CD14-positive monocyte (primary cell): Measurements from ENCODE around the gene C16orf82. TPM values are rescaled to one million over a fixed set of nuclear protein-coding genes. Genes with fewer than 3 reads are reported as not detected.
A peak's percentile ranks its signal among the peaks of the same experiment; 100 is the strongest.

Experiments used
- DNase-seq, 3 donors: peaks; one replicate each; pipeline ENCODE4 v3.0.0-alpha.2; 2011 to 2022
- H2AFZ ChIP-seq: 2 replicates; pipeline ENCODE4 v1.6.0; 2012; ENCODE audit warnings: mild to moderate bottlenecking, low read depth, low read length, inconsistent platforms; ENCODE audit not compliant: insufficient read depth, poor library complexity, severe bottlenecking
- H3K27ac ChIP-seq, 2 donors: 1 replicate in 1 of 2; 2 replicates in 1 of 2; pipeline ENCODE4 v1.5.1; 2012 to 2013; ENCODE audit warnings: low read length in 2 of 2, control low read depth in 1 of 2, inconsistent platforms in 1 of 2, low read depth in 1 of 2, mild to moderate bottlenecking in 1 of 2
- H3K27me3 ChIP-seq, 2 donors: one replicate each; pipeline versions ENCODE4 v1.6.0 to v1.6.1; 2011 to 2013; ENCODE audit warnings: low read length in 2 of 2; ENCODE audit not compliant: control insufficient read depth in 2 of 2, insufficient read depth in 2 of 2
- H3K36me3 ChIP-seq, 2 donors: replicated peaks in 1 of 2; 1 replicate in 1 of 2; 2 replicates in 1 of 2; pipeline versions ENCODE4 v1.5.1 to v1.6.1; 2012 to 2013; ENCODE audit warnings: low read length in 2 of 2, control low read depth in 1 of 2, inconsistent platforms in 1 of 2, mild to moderate bottlenecking in 1 of 2; ENCODE audit not compliant: insufficient read depth in 2 of 2, control insufficient read depth in 1 of 2
- H3K4me1 ChIP-seq, 2 donors: 1 replicate in 1 of 2; 2 replicates in 1 of 2; pipeline versions ENCODE4 v1.5.1 to v1.6.1; 2012 to 2013; ENCODE audit warnings: low read length in 2 of 2, control low read depth in 1 of 2, inconsistent platforms in 1 of 2, mild to moderate bottlenecking in 1 of 2, moderate library complexity in 1 of 2; ENCODE audit not compliant: insufficient read depth in 2 of 2, control insufficient read depth in 1 of 2
- H3K4me2 ChIP-seq: replicated peaks from 2 replicates; pipeline ENCODE3; 2012; ENCODE audit warnings: low read length, moderate library complexity, mild to moderate bottlenecking; ENCODE audit not compliant: poor library complexity, severe bottlenecking; ENCODE audit errors: extremely low read depth
- H3K4me3 ChIP-seq, 3 experiments: fragments of 200-600 bp in 1 of 3; sonication (generic) in 1 of 3; replicated peaks in 1 of 3; 1 replicate in 2 of 3; 2 replicates in 1 of 3; pipeline ENCODE4 v1.5.1; 2011 to 2013; ENCODE audit warnings: low read length in 3 of 3, mild to moderate bottlenecking in 3 of 3, control low read depth in 2 of 3, low read depth in 2 of 3, inconsistent platforms in 1 of 3, moderate library complexity in 1 of 3
- H3K79me2 ChIP-seq: 2 replicates; pipeline ENCODE4 v1.6.0; 2012; ENCODE audit warnings: mild to moderate bottlenecking, control low read depth, inconsistent platforms, low read length, moderate library complexity; ENCODE audit not compliant: insufficient read depth
- H3K9ac ChIP-seq: 2 replicates; pipeline ENCODE4 v1.6.0; 2017; ENCODE audit warnings: low read length, mild to moderate bottlenecking; ENCODE audit not compliant: insufficient read depth, poor library complexity, severe bottlenecking
- H3K9me3 ChIP-seq, 2 donors: replicated peaks in 1 of 2; 1 replicate in 1 of 2; 2 replicates in 1 of 2; pipeline versions ENCODE4 v1.5.1 to v1.6.1; 2012 to 2013; ENCODE audit warnings: low read length in 2 of 2, control low read depth in 1 of 2; ENCODE audit not compliant: control insufficient read depth in 1 of 2, insufficient read depth in 1 of 2
- H4K20me1 ChIP-seq: 2 replicates; pipeline ENCODE4 v1.6.0; 2012; ENCODE audit warnings: mild to moderate bottlenecking, low read length, control low read depth, moderate library complexity; ENCODE audit not compliant: insufficient read depth
- H3K27ac Mint-ChIP-seq, 7 donors: one replicate each; pipeline ENCODE4 v1.8.0; 2020; ENCODE audit warnings: mild to moderate bottlenecking in 7 of 7, mixed read lengths in 7 of 7, moderate library complexity in 6 of 7, inconsistent platforms in 2 of 7
- H3K27me3 Mint-ChIP-seq, 3 donors: one replicate each; pipeline ENCODE4 v1.8.0; 2021 to 2022; ENCODE audit warnings: low read depth in 3 of 3, mild to moderate bottlenecking in 3 of 3, mixed read lengths in 3 of 3, moderate library complexity in 3 of 3, inconsistent platforms in 1 of 3
- H3K36me3 Mint-ChIP-seq, 2 donors: one replicate each; pipeline ENCODE4 v1.8.0; 2020; ENCODE audit warnings: mixed read lengths in 2 of 2, inconsistent platforms in 1 of 2, mild to moderate bottlenecking in 1 of 2
- H3K4me1 Mint-ChIP-seq: one replicate; pipeline ENCODE4 v1.8.0; 2020; ENCODE audit warnings: mild to moderate bottlenecking, mixed read lengths
- H3K4me3 Mint-ChIP-seq, 2 donors: one replicate each; pipeline ENCODE4 v1.8.0; 2020; ENCODE audit warnings: mild to moderate bottlenecking in 2 of 2, mixed read lengths in 2 of 2, moderate library complexity in 1 of 2
- H3K9me3 Mint-ChIP-seq, 7 donors: one replicate each; pipeline ENCODE4 v1.8.0; 2020 to 2022; ENCODE audit warnings: mixed read lengths in 7 of 7, mild to moderate bottlenecking in 6 of 7, moderate library complexity in 6 of 7, inconsistent platforms in 2 of 7
- CTCF ChIP-seq: fragments of 200-600 bp; IDR thresholded peaks from one replicate; pipeline ENCODE4 v1.8.0; 2022; ENCODE audit warnings: antibody characterized with exemption, mild to moderate bottlenecking
- WGBS: methylation state at CpG from one replicate; pipeline ENCODE4 v1.1.5; 2013; ENCODE audit warnings: missing lambda C conversion rate; ENCODE audit not compliant: insufficient coverage; 5-methylcytosine and 5-hydroxymethylcytosine counted together
- intact Hi-C, 2 donors: fragments of 100-400 bp; cut with micrococcal nuclease; formaldehyde crosslinking; loops; one replicate each; pipeline versions ENCODE4 v1.15.0 to v1.15.1; 2023
- polyA plus RNA-seq, 3 donors: library from polyadenylated mRNA; depleted of rRNA in 1 of 3; unstranded in 2 of 3; stranded (reverse) in 1 of 3; fragments of 300-500 nt in 2 of 3; fragments of >200 nt in 1 of 3; fragmentation: Illumina TruSeq in 2 of 3; gene quantifications; 1 replicate in 2 of 3; 2 replicates in 1 of 3; pipeline ENCODE4 v1.2.3, GENCODE V29; 2012 to 2021

The C16orf82 gene
- polyA plus RNA-seq, 3 donors: not detected

GRCh38 chr16:27109666-27110523 is 43.2 kb downstream of the C16orf82 start:
- peaks cover 4 to 20% (median 19%) of the 10 kb centered on the region in 3 donors for H3K27me3 Mint-ChIP-seq
- peak overlapping the region; percentile 68 for H2AFZ ChIP-seq
- peaks cover 6 to 7% of the 10 kb centered on the region in 2 donors for H3K4me1 ChIP-seq
- no peak overlapping the region for H3K27ac Mint-ChIP-seq
- peak overlapping the region; percentile 71 for H3K4me2 ChIP-seq
- WGBS: 14% methylated on average over 33 of the region's 61 CpGs
- peak overlapping the region in 1 of 3 experiments; percentile 54 for H3K4me3 ChIP-seq
- peaks cover 0 to 6% of the 10 kb centered on the region in 2 donors for H3K27me3 ChIP-seq
- intact Hi-C loops: no loop called here
- no peaks in the 10 kb centered on the region for H3K79me2 ChIP-seq
- H3K9me3 ChIP-seq: no peaks in the 10 kb centered on the region
- peak; percentile 2 to 25 (median 13) for DNase-seq
- no peaks in the 10 kb centered on the region for H3K36me3 ChIP-seq
- H4K20me1 ChIP-seq: no peaks in the 10 kb centered on the region
- peaks cover 0 to 4% (median 0%) of the 10 kb centered on the region in 7 donors for H3K9me3 Mint-ChIP-seq
- peak overlapping the region; percentile 41 to 84 for H3K4me3 Mint-ChIP-seq
- H3K27ac ChIP-seq: no peak overlapping the region
- H3K36me3 Mint-ChIP-seq: no peaks in the 10 kb centered on the region
- peak; percentile 98 for TF ChIP-seq CTCF
- H3K4me1 Mint-ChIP-seq: peaks cover 16% of the 10 kb centered on the region
- no peak overlapping the region for H3K9ac ChIP-seq

GRCh38 chr16:27110524-27110896 is 43.8 kb downstream of the C16orf82 start:
- TF ChIP-seq CTCF: no peak
- peaks cover 16% of the 10 kb centered on the region for H3K4me1 Mint-ChIP-seq
- peak overlapping the region; percentile 68 for H2AFZ ChIP-seq
- no peak overlapping the region for H3K4me3 Mint-ChIP-seq
- H3K79me2 ChIP-seq: no peaks in the 10 kb centered on the region
- no peak overlapping the region for H3K27ac ChIP-seq
- no peak overlapping the region for H3K4me3 ChIP-seq
- H3K36me3 ChIP-seq: no peaks in the 10 kb centered on the region
- no peak overlapping the region for H3K27ac Mint-ChIP-seq
- peaks cover 0 to 4% (median 0%) of the 10 kb centered on the region in 7 donors for H3K9me3 Mint-ChIP-seq
- peaks cover 6 to 7% of the 10 kb centered on the region in 2 donors for H3K4me1 ChIP-seq
- no peak overlapping the region for H3K9ac ChIP-seq
- peaks cover 0 to 6% of the 10 kb centered on the region in 2 donors for H3K27me3 ChIP-seq
- no peak for DNase-seq
- intact Hi-C loops: no loop called here
- H3K9me3 ChIP-seq: no peaks in the 10 kb centered on the region
- H3K27me3 Mint-ChIP-seq: peaks cover 4 to 20% (median 19%) of the 10 kb centered on the region in 3 donors
- H3K4me2 ChIP-seq: no peak overlapping the region
- no peaks in the 10 kb centered on the region for H4K20me1 ChIP-seq
- 47% methylated on average over 2 of the region's 7 CpGs for WGBS
- H3K36me3 Mint-ChIP-seq: no peaks in the 10 kb centered on the region
